CD4-positive, alpha-beta T cell treated with Interferon gamma for 1 hour (primary cell): Measurements from ENCODE around the gene LTA4H.

ENCODE experiments used
- DNase-seq: peaks from one replicate; pipeline ENCODE4 v3.0.0-alpha.2; 2020

The LTA4H gene

DNA sequence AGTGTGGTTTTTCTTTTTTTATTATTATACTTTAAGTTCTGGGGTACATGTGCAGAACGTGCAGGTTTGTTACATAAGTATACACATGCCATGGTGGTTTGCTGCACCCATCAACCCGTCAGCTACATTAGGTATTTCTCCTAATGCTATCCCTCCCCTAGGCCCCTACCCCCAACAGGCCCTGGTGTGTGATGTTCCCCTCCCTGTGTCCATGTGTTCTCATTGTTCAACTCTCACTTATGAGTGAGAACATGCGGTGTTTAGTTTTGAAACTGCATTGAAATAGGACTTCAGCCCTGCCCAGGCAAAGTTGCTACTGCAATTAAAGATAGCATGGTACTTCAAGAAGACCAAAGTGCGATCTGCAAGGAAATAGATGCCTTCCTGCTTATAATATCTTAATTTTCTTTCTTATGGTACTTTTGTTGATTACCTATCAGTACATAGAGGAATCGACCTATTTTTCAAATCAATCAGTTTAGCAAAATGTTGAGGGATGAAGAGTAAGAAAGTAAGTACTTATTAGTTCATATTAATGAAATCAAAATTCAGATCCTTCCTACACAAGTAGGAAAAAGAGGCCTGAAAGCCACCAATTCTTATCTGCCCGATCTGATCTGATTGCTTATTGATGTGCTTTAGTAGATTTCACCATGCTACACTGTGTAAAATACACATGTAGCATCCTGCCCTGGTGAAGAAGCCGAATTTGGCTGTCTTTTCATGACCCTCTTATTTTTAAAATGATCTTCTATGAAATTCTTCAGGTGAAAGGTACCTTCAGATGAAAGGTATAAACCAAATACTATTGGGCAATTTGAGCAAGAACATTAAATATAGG is 1.6 kb downstream of the LTA4H start:
- no peak for DNase-seq

DNA sequence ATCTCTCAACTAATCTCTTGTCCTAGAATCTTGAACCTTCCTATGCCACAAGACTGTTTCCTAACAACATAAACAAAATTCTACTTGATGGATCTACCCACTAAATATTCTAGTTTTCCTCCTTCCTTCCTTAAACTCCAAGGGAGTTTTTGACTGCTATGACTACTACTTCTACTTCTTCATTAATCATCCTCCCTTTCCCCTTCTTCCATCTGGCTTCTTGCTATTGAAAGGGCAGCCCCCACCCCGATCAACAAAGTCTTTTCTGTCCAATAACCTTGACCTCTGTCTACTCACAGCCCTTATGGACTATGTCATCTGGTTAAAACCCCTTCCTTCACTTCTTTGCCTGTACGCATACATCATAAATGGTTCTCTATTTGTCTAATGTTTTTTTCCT is 5.6 kb downstream of the LTA4H start:
- no peak for DNase-seq

DNA sequence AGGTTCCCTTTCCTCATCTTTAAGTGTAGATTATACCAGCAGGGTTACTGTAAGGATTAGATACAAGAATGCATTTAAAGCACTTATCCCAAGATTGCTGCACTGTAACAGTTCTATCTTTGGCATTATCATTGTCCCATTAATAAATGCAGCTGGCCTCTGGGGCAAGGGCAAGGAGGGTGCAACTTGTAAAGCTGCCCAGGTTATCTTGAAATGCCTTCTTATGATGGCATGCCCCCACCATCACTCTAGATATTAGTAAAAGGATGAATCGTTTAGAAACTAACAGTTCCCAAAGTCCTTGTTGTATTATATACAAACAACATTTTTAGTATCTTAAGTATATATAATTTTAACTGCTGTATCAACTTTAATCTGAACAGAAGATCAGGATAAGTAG is 6.8 kb downstream of the LTA4H start:
- no peak for DNase-seq

DNA sequence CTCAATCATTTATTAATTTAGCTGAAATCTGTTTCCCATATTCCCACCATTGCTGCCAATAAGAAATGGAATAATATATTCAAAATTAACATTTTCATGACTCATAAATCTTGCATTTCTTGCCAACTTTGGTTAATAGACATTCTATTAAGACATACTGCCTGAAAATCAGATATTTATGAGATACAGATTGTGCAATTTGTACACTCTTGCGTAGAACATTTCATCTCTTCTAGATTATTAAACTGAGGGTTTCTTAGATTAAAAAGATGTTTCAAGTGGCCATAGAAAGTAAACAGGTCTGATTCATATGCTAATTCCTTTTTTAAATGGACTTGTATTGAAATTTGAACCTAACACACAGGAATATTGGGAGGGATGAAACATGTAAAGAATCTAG is 9.1 kb downstream of the LTA4H start:
- DNase-seq, result no peak

DNA sequence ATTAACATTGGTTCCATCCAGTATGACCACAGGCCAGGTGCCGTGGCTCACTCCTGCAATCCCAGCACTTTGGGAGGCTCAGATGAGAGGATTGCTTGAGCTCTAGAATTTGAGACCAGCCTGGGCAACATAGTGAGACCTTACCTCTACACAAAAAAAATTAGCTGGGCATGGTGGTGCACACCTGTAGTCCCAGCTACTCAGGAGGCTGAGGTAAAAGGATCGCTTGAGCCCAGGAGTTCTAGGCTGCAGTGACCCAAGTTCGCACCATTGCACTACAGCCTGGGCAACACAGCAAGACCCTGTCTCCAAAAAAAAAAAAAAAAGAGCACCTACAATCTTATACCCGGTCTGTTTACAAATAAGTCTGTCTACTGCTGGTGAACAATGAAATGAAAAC is 9.9 kb downstream of the LTA4H start:
- DNase-seq, result no peak

DNA sequence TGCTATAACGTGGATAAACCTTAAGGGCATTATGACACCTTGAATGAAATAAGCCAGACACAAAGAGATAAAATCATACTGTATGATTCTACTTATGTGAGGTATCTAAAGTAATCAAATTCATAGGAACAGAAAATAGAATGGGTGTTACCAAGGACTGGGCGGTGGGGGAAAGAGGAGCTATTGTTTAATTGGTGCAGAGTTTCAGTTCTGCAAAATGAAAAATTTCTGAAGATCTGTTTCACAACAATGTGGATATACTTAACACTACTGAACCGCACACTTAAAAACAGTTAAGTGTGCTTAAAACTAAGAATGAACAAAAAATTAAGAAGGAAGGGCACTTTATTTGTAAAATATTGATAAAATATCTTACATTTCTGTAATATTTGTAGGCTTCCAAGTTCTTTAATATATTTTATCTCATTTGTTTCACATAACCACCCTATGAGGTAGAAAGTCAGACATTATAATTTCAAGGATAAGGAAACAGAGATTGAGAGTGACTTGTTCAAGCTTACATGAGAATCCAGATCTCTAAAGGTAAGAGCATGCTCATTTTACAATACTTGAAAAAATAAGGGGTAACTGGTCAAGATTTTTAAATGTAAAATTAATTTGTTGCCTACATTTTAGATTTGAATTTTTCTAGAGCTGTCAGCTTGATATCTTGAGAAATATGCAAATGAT is 14.9 kb downstream of the LTA4H start:
- peak; percentile 5 for DNase-seq

DNA sequence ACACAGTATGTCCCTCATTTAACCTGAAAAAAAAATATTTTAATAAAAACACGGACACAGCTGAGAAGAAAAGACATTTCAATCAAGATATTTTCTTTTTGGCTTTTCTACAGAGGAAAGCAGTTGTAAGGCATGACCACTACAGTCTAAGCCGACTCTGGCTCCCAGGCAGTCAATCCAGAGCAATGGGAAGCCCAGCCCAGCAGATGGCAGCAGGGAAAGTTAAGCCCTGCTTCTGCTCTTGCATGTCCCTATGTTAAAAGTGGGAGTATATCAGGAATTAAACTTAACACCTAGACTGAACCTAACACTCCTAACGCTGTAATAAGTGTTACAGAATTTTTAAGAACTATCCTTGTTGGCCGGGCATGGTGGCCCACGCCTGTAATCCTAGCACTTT is 19.7 kb downstream of the LTA4H start:
- no peak for DNase-seq

DNA sequence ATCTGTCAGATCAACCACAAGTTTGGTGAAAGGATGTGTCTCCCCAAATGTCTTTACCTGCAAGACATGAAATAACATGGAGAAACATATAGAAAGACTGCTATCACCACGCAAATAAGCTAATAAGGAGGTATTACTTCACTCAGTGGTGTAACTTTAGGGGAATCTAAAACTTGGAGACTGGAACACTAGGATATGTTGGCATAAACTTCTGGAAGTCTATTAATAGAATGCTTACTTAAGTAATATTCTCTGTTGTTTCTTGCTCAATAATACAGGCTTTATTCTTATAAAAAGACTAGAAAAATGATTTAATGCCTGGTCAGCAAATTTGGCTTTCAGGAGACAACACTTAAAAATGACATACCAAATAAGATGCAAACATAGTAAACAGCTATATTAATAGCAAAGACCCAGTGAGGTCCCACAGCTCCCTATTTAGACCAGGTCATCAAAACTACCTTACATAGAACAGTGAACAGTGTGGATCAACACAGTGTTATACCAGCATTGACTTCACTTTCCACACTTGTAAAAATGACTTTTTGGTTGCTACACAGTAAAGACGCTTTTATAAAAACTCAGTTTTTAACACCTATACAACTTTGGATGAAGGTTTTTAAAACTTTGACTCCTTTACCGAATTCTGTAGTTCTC is 20.3 kb downstream of the LTA4H start:
- no peak for DNase-seq

DNA sequence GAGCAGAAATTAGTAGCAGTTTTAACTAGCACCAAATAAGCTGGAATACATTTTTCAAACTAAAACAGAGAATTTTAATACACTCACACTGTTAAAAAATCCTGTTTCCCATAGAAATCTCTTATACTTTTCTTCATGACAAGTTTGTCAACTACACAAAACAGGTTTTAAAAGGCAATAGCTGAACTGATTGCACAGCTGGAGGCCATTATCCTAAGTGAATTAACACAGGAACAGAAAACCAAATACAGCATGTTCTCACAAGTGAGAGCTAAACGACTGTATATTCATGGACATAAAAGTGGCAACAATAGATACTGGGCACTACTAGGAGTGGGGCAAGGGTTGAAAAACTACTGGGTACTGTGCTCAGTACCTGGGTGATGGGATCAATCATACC is 27.7 kb downstream of the LTA4H start:
- DNase-seq, result no peak

DNA sequence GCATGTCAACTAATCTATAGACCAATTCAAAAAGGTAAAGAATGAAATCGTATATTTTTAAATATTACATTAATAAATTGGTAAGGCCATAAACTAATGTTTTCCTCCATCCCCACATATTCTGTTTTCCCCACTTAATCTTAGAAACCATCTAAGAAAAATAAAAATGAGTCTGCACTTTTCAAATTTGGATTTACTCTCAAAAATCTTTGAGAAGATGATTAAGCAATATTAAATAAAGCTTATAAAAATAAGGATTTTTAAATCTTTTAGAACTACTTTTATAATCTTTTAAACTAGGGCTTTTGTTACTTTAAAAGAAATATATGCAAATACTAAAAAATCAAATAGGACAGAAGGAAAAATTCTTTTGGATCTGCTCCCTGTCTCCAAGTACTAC is 28.7 kb downstream of the LTA4H start:
- DNase-seq, result no peak

DNA sequence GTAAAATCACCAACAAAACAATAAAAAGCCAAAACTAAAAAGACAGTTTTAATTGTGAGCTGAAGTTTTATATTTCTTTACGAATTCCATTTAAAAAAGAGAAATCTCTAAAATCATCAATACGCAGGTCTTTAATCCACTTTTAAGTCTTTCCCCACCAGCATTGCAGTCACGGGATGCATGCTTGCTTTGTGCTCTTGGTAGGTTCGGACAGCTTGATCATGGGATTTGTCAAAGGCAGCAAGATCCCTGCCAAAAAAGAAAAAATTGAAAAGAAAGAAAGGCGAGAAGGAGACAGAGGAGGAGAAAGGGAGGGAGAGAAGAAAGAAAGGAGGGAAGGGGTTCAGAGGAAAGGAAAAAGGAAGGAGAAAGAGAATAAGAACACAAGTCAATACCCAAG is 34.5 kb downstream of the LTA4H start:
- no peak for DNase-seq

DNA sequence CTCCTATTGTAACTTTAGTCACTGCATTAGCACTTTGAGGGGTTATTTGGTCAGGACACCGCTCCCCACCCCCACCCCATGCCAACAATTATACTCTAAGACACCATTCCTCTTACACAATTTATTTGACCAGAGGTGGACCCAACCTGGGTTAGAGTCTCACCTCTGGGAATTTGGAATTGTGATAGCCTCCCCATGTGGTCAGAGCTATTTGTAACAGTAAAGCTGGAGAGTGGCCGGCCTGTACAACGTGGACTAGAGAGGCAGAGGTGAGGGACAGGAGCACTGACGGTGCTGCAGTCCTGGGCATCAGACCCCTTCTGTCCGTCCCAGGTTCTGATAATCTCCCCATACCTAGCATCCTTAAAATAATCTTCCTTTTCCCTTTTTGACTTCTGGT is 35.9 kb downstream of the LTA4H start:
- DNase-seq, result no peak

DNA sequence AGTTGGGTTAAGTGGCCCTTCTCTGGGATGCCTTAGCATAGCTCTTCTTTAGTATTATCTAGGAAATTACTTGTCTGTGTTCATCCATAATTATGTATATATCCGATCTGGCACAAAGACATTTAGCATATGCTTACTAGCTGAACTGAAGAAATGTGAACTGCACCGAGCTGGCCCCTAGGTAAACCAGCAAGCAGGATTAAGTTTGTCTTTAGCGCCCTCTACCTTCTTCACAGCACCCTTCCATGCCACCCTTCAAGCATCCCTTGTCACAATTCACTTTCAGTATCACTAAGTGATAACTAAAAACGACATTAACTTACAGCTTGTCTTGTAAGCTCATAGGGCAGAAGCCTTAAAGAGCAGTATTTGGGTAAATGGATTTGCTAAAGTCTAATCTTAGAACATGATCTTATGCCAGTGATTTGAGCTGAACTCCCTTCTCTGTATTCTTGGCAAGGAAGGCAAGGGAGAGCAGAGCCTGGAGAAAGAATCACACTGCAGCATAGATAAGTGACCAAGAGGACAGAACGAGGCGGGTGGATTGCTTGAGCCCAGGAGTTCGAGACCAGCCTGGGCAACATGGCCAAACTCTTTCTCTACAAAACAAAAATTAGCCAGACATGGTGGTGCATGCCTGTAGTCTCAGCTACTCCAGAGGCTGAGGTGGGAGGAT is 36.6 kb downstream of the LTA4H start:
- peak; percentile 42 for DNase-seq

DNA sequence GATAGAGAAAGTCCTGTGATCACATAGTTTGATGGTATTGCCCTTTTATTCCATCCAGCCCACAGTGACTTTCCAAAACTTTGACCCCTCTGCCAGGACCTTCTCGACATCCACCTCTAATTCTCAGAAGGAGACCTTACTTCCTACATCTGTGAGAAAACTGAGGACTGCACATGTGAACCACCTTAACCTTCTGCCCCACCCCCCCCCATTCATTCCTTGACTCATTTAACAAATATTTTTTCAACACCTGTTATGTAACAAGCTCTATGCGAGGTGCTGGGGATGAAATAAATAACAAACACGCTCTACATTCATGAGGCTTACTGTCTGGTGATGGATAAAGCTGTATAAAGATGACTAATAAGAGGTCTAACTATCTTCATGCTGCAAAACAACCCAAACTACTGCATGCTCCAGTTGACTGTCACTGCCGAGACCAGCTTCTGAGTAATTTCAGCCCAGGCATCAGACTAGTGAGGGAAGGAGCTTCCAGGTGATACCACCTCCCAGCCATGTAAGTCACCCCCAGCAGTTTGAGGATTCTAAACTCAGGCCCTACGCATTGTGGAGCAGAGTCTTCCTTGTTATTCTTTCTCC is 37.4 kb downstream of the LTA4H start:
- DNase-seq, result no peak

DNA sequence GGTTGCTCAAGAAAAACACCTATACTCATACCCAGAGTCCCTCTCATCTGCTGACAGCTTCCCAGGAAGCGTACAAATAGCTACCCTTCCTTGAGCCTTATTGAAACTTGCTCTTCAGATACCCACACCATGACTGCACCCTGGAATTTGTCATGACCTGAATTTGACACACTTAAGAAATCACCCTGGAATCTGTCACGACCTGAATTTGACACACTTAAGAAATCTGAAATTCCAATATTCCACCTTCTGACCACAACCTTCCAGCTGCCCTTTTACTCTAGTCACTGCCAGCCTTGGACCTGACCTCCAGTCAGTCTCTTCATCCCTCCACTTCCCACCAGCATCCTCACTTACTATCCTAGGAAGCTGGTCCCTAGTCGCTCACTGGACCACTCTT is 38.1 kb downstream of the LTA4H start:
- DNase-seq, result no peak

DNA sequence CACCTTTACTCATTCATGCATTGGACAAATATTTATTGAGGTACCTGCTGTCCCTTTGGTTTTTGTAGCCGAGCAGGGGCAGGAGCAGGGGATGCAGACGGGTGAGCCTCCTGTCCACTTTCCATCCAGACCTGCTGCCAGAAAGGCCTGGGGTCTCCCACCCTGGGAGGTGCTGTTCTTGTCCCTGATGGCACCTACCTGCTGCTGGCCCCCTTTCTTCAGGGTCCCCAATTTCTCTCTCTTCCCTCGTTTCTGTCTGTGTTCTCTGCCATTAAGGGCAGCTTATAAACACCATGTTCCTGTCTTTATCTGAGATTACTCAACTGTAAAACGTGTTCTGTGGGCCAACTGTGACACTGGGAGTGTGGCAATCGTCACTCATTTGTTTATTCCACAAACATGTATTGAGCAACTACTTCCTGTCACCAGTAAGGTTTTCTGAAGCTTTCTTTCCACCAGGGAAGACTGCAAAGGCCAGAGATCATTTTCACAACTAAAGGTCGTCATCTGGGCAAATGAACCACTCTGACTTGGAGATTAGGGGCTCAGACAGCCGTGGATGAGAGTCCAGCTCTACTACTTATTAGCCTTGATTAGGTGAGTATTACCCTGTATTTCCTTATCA is 39.2 kb downstream of the LTA4H start, which contains the start of gene HAL:
HAL (minus strand) TSS at position 311 of the 625 bp plus-strand sequence. CDS start 434 bp downstream, outside the sequence.
- DNase-seq, result peak; percentile 29

DNA sequence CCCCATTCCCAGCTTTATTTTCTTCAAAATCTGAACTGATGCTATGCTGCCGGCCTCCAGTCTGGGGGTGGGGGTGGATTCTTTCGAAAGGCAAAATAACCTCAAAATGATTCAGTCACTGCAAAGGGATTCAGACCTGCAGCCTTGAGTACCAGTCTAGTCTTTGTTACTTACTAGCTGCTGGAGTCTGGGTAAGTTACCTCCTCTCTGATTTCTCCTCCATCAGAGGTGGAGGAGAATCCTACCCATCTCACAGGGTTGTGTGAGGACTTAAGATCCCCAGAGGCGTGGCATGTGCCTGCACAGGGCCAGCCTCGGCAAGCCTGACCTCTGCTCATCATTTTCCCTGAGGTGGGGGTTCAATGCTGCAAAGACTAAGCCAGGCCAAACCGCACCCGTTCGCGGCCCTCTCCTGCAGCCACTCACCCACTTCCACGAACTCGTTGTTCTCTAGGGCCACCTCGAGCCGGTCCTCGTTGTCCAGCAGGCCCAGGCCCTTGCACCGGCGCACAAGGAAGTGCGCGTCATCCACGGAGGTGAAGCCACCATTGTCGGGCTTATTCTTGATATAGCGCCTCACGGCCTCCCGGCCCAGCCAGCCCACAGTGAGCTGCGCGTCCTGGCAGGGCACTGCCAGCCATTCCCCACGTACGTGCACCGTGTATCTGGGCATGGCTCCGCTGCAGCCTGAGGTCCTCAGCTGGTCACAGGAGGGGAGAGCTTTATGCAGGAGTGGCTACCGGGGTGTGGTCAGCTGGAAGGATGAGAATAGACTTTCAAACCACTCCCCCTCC is 40.0 kb downstream of the LTA4H start:
- DNase-seq, result no peak

DNA sequence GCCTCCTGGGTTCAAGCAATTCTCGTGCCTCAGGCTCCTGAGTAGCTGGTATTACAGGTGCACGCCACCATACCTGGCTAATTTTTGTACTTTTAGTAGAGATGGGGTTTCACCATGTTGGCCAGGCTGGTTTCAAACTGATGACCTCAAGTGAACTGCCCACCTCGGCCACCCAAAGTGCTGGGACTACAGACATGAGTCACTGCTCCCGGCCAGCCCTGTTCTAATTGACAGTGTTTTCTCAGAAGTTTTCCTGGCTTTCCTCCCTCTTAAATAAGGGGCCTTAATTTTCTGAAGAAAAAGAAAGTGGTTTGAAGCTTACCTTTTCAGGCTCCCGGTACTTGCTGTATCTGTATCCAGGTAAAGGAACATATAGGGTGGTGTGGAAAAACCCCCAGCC is 40.9 kb downstream of the LTA4H start:
- no peak for DNase-seq

DNA sequence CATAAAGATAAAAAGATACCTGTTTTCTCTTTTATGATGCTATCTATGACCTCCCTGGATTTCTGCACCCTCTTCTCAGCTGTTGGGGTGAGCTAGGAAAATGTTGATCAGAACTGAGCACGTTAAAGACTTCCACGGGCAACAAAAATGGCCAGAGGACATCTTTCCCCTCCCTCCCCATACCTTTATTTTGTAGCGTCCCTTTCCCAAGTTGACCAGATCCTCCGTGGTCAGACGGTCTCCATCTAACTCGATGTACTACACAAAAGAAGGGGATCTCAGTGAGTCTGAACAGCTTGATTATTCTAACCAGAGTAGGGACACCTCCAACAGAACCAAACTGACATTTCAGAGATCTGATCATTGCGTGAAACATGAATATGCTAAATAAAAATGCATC is 41.5 kb downstream of the LTA4H start:
- no peak for DNase-seq

DNA sequence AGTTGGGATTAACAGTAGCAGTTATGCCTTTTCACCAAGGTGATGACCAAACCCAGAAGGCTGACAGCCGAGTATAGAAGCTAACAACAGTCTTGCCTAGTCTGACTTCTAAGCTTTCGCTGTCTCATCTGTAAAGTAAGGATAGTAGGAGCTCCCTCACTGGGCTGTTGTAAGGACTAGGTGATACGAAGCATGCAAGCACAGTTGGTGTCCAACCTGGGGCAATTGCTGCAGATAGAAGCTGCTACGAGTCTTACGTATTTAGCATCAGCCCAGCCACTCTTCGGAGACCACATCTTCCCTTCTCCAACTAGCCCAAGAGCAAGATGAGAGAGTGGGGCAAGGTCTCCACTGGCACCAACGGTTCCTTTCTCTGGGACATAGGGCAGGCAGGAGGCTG is 45.3 kb downstream of the LTA4H start:
- no peak for DNase-seq

DNA sequence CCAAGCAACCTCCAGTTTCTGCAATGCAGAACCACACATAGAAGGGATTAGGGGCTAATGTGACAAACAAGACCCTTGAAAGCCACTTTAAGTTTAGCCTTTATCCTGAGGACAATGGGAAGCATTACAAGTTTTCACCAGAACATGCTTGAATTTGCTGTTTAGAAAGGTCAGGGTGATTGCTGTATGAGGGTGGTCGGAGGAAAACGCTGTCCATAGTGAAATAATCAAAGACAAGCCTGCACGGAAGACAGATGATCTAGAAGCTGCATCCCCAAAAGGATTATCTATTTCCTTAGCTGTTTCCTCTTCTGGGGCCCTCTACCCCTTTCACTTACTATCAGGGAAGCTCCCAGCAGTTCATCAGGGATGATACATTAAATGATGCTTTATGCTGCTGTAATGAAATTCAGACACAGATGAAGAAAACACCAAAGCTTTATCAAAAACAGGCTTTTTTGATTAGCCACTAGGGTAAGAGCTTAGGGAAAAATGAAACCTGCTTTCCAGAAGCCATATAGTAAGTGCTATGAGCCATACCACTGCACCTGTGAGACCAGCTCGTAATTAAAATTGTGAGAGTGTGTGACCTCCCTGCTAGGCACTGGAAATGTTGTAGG is 45.8 kb downstream of the LTA4H start:
- DNase-seq, result no peak
